Measurements from ENCODE around the gene RAB7B. TPM values are rescaled to one million over a fixed set of nuclear protein-coding genes. Genes with fewer than 3 reads are reported as not detected.

The RAB7B gene
- total RNA-seq, 4 donors from 2014 or later: 6.0 to 37.2 (median 24.0) TPM

GRCh38 chr1:205955499-205955898, 47.7 kb downstream of the RAB7B start:
- no peak for DNase-seq (ENCODE audit: low spot score in 2 of 2)
- WGBS, 2 donors: 89% methylated on average over 1 of the region's 1 CpG
- H3K4me3 ChIP-seq (ENCODE audit: low read depth, poor library complexity, severe bottlenecking): no peak overlapping the region
- intact Hi-C loops (cut with DNase I; ENCODE audit: low total_unique reads): no loop called here
- TF ChIP-seq POLR2A (IDR thresholded peaks at IDR 0.05) (no peak), CTCF (IDR thresholded peaks at IDR 0.05) (no peak)

GRCh38 chr1:205954819-205955404, 48.3 kb downstream of the RAB7B start:
- no peak overlapping the region for H3K4me3 ChIP-seq (ENCODE audit: low read depth, poor library complexity, severe bottlenecking)
- intact Hi-C loops (cut with DNase I; ENCODE audit: low total_unique reads): no loop called here
- TF ChIP-seq CTCF (IDR thresholded peaks at IDR 0.05): no peak
- no peak for TF ChIP-seq POLR2A (IDR thresholded peaks at IDR 0.05)
- WGBS, 2 donors: 77 to 78% methylated on average over 11 of the region's 11 CpGs
- DNase-seq (ENCODE audit: low spot score in 2 of 2): no peak

- intact Hi-C loops (cut with DNase I; ENCODE audit: low total_unique reads): no loop called here
- H3K4me3 ChIP-seq (ENCODE audit: low read depth, poor library complexity, severe bottlenecking): no peak overlapping the region
- no peak for TF ChIP-seq POLR2A (IDR thresholded peaks at IDR 0.05)
- no peak for TF ChIP-seq CTCF (IDR thresholded peaks at IDR 0.05)
- 75 to 78% methylated on average over 1 of the region's 1 CpG for WGBS, 2 donors
- DNase-seq (ENCODE audit: low spot score in 2 of 2): no peak
Measured at GRCh38 chr1:205951746-205952145, 51.4 kb downstream of the RAB7B start.

- H3K4me3 ChIP-seq (ENCODE audit: low read depth, poor library complexity, severe bottlenecking): no peak overlapping the region
- 36 to 44% methylated on average over 7 of the region's 7 CpGs for WGBS, 2 donors
- intact Hi-C loops (cut with DNase I; ENCODE audit: low total_unique reads): no loop called here
- DNase-seq (ENCODE audit: low spot score in 2 of 2): peak in 1 of 2 donors; percentile 80
- TF ChIP-seq CTCF (IDR thresholded peaks at IDR 0.05) (no peak), POLR2A (IDR thresholded peaks at IDR 0.05) (no peak)
Measured at GRCh38 chr1:205950826-205951549, 52.2 kb downstream of the RAB7B start.

- TF ChIP-seq POLR2A (IDR thresholded peaks at IDR 0.05) (no peak), CTCF (IDR thresholded peaks at IDR 0.05) (no peak)
- DNase-seq (ENCODE audit: low spot score in 2 of 2): peak in 1 of 2 donors; percentile 70
- intact Hi-C loops (cut with DNase I; ENCODE audit: low total_unique reads): no loop called here
- no peak overlapping the region for H3K4me3 ChIP-seq (ENCODE audit: low read depth, poor library complexity, severe bottlenecking)
- 38 to 45% methylated on average over 3 to 8 of the region's 8 CpGs for WGBS, 2 donors
Measured at GRCh38 chr1:205950280-205950679, 52.9 kb downstream of the RAB7B start.

Measured in lower leg skin (tissue), 4 donors.